Lung (tissue), 12 donors: ENCODE results near the gene ATMIN. TPM values are rescaled to one million over a fixed set of nuclear protein-coding genes. Genes with fewer than 3 reads are reported as not detected.
A peak's percentile ranks its signal among the peaks of the same experiment; 100 is the strongest.

Experiments
- ATAC-seq: fragments of 200-7000 bp; cut with Tn5 transposase; one replicate; pipeline ENCODE4 v1.9.1; 2020; ENCODE audit warnings: moderate number of reproducible peaks; ENCODE audit not compliant: insufficient read depth, low FRiP score
- DNase-seq, 3 donors: peaks; one replicate each; pipeline ENCODE4 v3.0.0-alpha.2; 2013 to 2017
- H3K27ac ChIP-seq, 2 donors: one replicate each; pipeline ENCODE4 v1.5.1; 2013; ENCODE audit warnings: mild to moderate bottlenecking in 2 of 2, moderate library complexity in 2 of 2, control low read depth in 1 of 2, inconsistent platforms in 1 of 2, low read depth in 1 of 2, low read length in 1 of 2
- H3K27me3 ChIP-seq, 3 donors: one replicate each; pipeline ENCODE4 v1.5.1; 2013; ENCODE audit warnings: low read length in 2 of 3; ENCODE audit not compliant: control insufficient read depth in 3 of 3, insufficient read depth in 3 of 3
- H3K36me3 ChIP-seq, 4 donors: one replicate each; pipeline ENCODE4 v1.5.1; 2013; ENCODE audit warnings: low read length in 4 of 4, mild to moderate bottlenecking in 1 of 4, moderate library complexity in 1 of 4; ENCODE audit not compliant: control insufficient read depth in 4 of 4, insufficient read depth in 4 of 4
- H3K4me1 ChIP-seq, 5 donors: one replicate each; pipeline ENCODE4 v1.5.1; 2013; ENCODE audit warnings: low read length in 5 of 5, mild to moderate bottlenecking in 2 of 5, moderate library complexity in 1 of 5; ENCODE audit not compliant: control insufficient read depth in 5 of 5, insufficient read depth in 5 of 5
- H3K4me3 ChIP-seq: one replicate; pipeline ENCODE4 v1.5.1; 2013; ENCODE audit warnings: mild to moderate bottlenecking, control low read depth, moderate library complexity
- H3K9ac ChIP-seq, 2 donors: one replicate each; pipeline ENCODE4 v1.5.1; 2013; ENCODE audit warnings: low read length in 2 of 2, control low read depth in 1 of 2; ENCODE audit not compliant: insufficient read depth in 1 of 2
- H3K9me3 ChIP-seq, 4 donors: one replicate each; pipeline ENCODE4 v1.5.1; 2013; ENCODE audit warnings: low read length in 3 of 4, mild to moderate bottlenecking in 1 of 4, moderate library complexity in 1 of 4; ENCODE audit not compliant: control insufficient read depth in 4 of 4, insufficient read depth in 3 of 4
- WGBS, 2 donors: extraction: QIAGEN DNeasy Blood & Tissue Kit; methylation state at CpG; one replicate each; pipeline ENCODE4 v1.1.7; 2013; 5-methylcytosine and 5-hydroxymethylcytosine counted together
- polyA plus RNA-seq, 2 donors: library from polyadenylated mRNA; stranded (reverse); fragments of 200-250 nt; gene quantifications; one replicate each; pipeline ENCODE4 v1.2.1, GENCODE V29; 2013
- total RNA-seq, 2 donors: library from RNA; depleted of rRNA in 1 of 2; stranded (reverse); fragments of >200 nt in 1 of 2; gene quantifications; one replicate each; pipeline ENCODE4 v1.2.1, GENCODE V29; 2014 to 2021
- TF ChIP-seq, protein P1 (sequence below): IDR thresholded peaks from 2 replicates; pipeline ENCODE4 v1.5.1; 2012; ENCODE audit warnings: mild to moderate bottlenecking; ENCODE audit errors: control extremely low read depth, extremely low read depth
- donor health status: control.
- donor health status: control.
- donor health status: Bipolar disorder and iron deficiency.
- donor health status: healthy.
- donor health status: DM: yes; HTN: yes; CAD: no.

Gene ATMIN
- total and polyA plus RNA-seq, 4 donors = 11.6 to 28.8 (median 19.1) TPM

DNA sequence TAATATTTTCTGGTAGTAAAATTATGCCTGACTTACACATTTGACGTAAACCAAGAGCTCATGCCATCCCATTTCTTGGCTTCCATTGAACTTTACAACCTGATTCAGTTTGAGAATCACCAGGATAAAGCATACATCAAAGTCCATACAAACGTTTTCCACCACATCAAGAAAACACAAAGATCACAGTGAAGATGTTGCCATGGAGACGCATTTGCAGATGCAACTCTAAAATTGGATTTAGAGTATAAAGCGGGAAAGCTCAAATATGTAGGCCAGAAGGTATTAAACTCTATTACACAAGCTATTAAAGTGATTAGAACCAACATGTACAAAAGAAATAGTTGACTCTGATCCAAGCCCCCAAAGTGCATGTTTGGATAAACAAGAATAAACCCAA lies 31.0 kb downstream of the ATMIN start:
- 82 to 83% methylated on average over 4 of the region's 4 CpGs for WGBS, 2 donors

DNA sequence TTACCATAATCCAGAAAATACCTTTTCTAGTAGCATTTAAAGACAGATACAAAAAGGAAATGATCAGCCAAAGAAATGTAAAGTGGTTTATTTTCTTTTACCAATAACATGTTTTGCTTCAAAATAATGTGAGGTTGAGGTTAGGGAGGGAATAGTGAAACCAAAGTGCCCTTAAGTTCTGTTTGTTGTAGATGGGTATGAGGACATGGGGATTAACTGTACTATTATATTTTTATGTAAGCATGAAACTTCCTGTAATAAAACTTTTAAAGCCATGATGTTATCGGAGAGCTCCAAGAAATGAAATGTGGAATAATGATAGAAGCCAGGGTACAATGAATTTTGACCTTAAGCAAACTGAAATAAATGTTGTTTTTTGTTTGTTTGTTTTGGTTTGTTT lies 31.5 kb downstream of the ATMIN start:
- Histone ChIP-seq H3K36me3 (no peaks in the 10 kb centered on the region), H3K4me3 (no peak overlapping the region), H3K9me3 (no peaks in the 10 kb centered on the region), H3K9ac (no peak overlapping the region), H3K4me1 (no peaks in the 10 kb centered on the region), H3K27ac (no peak overlapping the region), H3K27me3 (no peaks in the 10 kb centered on the region)
- DNase-seq (no peak), ATAC-seq (no peak)
- TF ChIP-seq, protein P1, sequence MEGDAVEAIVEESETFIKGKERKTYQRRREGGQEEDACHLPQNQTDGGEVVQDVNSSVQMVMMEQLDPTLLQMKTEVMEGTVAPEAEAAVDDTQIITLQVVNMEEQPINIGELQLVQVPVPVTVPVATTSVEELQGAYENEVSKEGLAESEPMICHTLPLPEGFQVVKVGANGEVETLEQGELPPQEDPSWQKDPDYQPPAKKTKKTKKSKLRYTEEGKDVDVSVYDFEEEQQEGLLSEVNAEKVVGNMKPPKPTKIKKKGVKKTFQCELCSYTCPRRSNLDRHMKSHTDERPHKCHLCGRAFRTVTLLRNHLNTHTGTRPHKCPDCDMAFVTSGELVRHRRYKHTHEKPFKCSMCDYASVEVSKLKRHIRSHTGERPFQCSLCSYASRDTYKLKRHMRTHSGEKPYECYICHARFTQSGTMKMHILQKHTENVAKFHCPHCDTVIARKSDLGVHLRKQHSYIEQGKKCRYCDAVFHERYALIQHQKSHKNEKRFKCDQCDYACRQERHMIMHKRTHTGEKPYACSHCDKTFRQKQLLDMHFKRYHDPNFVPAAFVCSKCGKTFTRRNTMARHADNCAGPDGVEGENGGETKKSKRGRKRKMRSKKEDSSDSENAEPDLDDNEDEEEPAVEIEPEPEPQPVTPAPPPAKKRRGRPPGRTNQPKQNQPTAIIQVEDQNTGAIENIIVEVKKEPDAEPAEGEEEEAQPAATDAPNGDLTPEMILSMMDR = no peak
- 76 to 89% methylated on average over 1 of the region's 1 CpG for WGBS, 2 donors

More for the DNA sequence above, 31.0 kb downstream of the ATMIN start:
- H3K27ac ChIP-seq = no peak overlapping the region
- H3K9me3 ChIP-seq = no peaks in the 10 kb centered on the region
- H3K27me3 ChIP-seq = no peaks in the 10 kb centered on the region
- ATAC-seq = no peak
- no peak overlapping the region for H3K4me3 ChIP-seq
- no peak overlapping the region for H3K9ac ChIP-seq
- H3K36me3 ChIP-seq = no peaks in the 10 kb centered on the region
- H3K4me1 ChIP-seq = no peaks in the 10 kb centered on the region
- peak in 1 of 3 donors; percentile 22 for DNase-seq
- TF ChIP-seq, protein P1 = no peak

DNA sequence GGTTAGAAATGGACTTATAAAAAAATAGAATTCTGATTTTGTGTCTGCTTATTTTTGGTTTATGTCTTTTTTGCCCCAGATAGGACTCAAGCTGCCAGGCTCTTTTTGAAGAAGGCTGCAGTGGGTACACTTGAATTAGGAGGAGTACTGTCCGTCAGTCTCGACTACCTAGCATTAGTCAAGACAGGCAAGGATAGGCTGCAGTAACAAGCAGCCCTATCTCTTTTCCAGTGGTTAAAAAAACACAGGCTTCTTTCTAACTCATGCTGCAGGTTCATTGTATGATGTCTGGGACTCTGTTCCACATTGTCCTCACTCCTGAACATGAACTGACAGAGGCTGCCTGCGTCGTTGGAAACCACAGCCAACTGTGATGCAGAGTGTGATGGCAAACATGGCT lies 33.4 kb downstream of the ATMIN start:
- WGBS, 2 donors = 94 to 97% methylated on average over 4 of the region's 4 CpGs
- no peak for ATAC-seq
- TF ChIP-seq, protein P1 = no peak

DNA sequence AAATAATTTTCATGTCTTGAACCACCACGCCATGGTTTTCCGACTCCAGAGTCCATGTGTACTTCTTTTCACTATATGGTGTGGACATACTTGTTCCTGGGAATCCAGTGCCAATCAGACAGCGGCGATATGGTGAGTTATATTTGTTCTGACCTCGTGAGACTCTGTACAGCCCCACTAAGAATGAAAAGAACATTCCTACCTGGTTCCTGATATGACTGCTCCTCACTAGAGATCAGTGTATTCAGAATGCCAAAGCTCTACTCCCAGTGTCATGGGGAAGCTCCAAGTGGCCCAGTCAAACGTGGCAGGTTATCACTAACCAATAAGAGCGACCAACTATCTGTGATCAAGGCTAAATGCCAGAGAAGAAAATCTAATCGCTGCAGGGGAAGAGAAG lies 35.3 kb downstream of the ATMIN start:
- Histone ChIP-seq H3K36me3 (no peaks in the 10 kb centered on the region), H3K4me1 (no peaks in the 10 kb centered on the region), H3K9me3 (no peaks in the 10 kb centered on the region), H3K9ac (no peak overlapping the region), H3K27ac (no peak overlapping the region), H3K4me3 (no peak overlapping the region), H3K27me3 (no peaks in the 10 kb centered on the region)
- 80 to 83% methylated on average over 8 of the region's 8 CpGs for WGBS, 2 donors
- no peak for DNase-seq
- no peak for ATAC-seq
- TF ChIP-seq, protein P1 = no peak

More for the DNA sequence above, 33.4 kb downstream of the ATMIN start:
- H3K27ac ChIP-seq = no peak overlapping the region
- no peaks in the 10 kb centered on the region for H3K4me1 ChIP-seq
- DNase-seq = no peak
- H3K9me3 ChIP-seq = no peaks in the 10 kb centered on the region
- no peak overlapping the region for H3K4me3 ChIP-seq
- no peaks in the 10 kb centered on the region for H3K36me3 ChIP-seq
- no peaks in the 10 kb centered on the region for H3K27me3 ChIP-seq
- no peak overlapping the region for H3K9ac ChIP-seq
